Measurements from ENCODE around the gene DCUN1D4. TPM values are rescaled to one million over a fixed set of nuclear protein-coding genes. Genes with fewer than 3 reads are reported as not detected.

The DCUN1D4 gene
- total RNA-seq, 1 experiment from 2014 or later: 34.3 TPM

GRCh38 chr4:51858605-51859202 is 15.8 kb downstream of the DCUN1D4 start (continued):
- TF ChIP-seq FOXP4 (CRISPR knock-in tag; IDR thresholded peaks at IDR 0.05): no peak
- no peak for TF ChIP-seq ZNF232 (CRISPR knock-in tag; IDR thresholded peaks at IDR 0.05)
- TF ChIP-seq ZBTB43 (CRISPR knock-in tag; IDR thresholded peaks at IDR 0.05): no peak
- TF ChIP-seq, protein P1, sequence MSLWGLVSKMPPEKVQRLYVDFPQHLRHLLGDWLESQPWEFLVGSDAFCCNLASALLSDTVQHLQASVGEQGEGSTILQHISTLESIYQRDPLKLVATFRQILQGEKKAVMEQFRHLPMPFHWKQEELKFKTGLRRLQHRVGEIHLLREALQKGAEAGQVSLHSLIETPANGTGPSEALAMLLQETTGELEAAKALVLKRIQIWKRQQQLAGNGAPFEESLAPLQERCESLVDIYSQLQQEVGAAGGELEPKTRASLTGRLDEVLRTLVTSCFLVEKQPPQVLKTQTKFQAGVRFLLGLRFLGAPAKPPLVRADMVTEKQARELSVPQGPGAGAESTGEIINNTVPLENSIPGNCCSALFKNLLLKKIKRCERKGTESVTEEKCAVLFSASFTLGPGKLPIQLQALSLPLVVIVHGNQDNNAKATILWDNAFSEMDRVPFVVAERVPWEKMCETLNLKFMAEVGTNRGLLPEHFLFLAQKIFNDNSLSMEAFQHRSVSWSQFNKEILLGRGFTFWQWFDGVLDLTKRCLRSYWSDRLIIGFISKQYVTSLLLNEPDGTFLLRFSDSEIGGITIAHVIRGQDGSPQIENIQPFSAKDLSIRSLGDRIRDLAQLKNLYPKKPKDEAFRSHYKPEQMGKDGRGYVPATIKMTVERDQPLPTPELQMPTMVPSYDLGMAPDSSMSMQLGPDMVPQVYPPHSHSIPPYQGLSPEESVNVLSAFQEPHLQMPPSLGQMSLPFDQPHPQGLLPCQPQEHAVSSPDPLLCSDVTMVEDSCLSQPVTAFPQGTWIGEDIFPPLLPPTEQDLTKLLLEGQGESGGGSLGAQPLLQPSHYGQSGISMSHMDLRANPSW (CRISPR knock-in tag; conservative IDR thresholded peaks at IDR 0.05; ENCODE audit: low read depth): no peak
- TF ChIP-seq AR (CRISPR knock-in tag; IDR thresholded peaks at IDR 0.05): no peak

GRCh38 chr4:51859476-51860031 is 16.6 kb downstream of the DCUN1D4 start:
- ATAC-seq: no peak
- ChIA-PET POLR2A (interaction anchor here (0.6 kb wide), 1 partner anchor 70 kb away, joined by 7 read pairs; no protein-coding TSS in a partner anchor), CTCF (no interaction called here)
- Mint-ChIP-seq H3K4me1 (peaks cover 54% of the 10 kb centered on the region), H3K27me3 (ENCODE audit: low read depth) (no peaks in the 10 kb centered on the region), H3K27ac (no peak overlapping the region), H3K36me3 (peaks cover 3% of the 10 kb centered on the region; the same call in 1 of the 2 replicates), H3K9me3 (no peaks in the 10 kb centered on the region), H3K4me3 (no peak overlapping the region)
- no peak for DNase-seq (ENCODE audit: low spot score)
- TF ChIP-seq ZNF396 (CRISPR knock-in tag; IDR thresholded peaks at IDR 0.05; ENCODE audit: borderline replicate concordance) (no peak), FOXK1 (CRISPR knock-in tag; IDR thresholded peaks at IDR 0.05) (no peak), TCF7 (CRISPR knock-in tag; IDR thresholded peaks at IDR 0.05; ENCODE audit: low read depth) (no peak), MYBL2 (CRISPR knock-in tag; IDR thresholded peaks at IDR 0.05) (no peak), MAX (CRISPR knock-in tag; IDR thresholded peaks at IDR 0.05) (no peak), NR2C2 (CRISPR knock-in tag; IDR thresholded peaks at IDR 0.05) (no peak), CBFB (CRISPR knock-in tag; IDR thresholded peaks at IDR 0.05; ENCODE audit: low read depth) (no peak), NFATC4 (CRISPR knock-in tag; IDR thresholded peaks at IDR 0.05) (no peak), E2F4 (CRISPR knock-in tag; IDR thresholded peaks at IDR 0.05; ENCODE audit: borderline replicate concordance, low read depth) (no peak)
- TF ChIP-seq, protein P2, sequence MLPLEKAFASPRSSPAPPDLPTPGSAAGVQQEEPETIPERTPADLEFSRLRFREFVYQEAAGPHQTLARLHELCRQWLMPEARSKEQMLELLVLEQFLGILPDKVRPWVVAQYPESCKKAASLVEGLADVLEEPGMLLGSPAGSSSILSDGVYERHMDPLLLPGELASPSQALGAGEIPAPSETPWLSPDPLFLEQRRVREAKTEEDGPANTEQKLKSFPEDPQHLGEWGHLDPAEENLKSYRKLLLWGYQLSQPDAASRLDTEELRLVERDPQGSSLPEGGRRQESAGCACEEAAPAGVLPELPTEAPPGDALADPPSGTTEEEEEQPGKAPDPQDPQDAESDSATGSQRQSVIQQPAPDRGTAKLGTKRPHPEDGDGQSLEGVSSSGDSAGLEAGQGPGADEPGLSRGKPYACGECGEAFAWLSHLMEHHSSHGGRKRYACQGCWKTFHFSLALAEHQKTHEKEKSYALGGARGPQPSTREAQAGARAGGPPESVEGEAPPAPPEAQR (CRISPR knock-in tag; IDR thresholded peaks at IDR 0.05): no peak
- TF ChIP-seq, protein P3, sequence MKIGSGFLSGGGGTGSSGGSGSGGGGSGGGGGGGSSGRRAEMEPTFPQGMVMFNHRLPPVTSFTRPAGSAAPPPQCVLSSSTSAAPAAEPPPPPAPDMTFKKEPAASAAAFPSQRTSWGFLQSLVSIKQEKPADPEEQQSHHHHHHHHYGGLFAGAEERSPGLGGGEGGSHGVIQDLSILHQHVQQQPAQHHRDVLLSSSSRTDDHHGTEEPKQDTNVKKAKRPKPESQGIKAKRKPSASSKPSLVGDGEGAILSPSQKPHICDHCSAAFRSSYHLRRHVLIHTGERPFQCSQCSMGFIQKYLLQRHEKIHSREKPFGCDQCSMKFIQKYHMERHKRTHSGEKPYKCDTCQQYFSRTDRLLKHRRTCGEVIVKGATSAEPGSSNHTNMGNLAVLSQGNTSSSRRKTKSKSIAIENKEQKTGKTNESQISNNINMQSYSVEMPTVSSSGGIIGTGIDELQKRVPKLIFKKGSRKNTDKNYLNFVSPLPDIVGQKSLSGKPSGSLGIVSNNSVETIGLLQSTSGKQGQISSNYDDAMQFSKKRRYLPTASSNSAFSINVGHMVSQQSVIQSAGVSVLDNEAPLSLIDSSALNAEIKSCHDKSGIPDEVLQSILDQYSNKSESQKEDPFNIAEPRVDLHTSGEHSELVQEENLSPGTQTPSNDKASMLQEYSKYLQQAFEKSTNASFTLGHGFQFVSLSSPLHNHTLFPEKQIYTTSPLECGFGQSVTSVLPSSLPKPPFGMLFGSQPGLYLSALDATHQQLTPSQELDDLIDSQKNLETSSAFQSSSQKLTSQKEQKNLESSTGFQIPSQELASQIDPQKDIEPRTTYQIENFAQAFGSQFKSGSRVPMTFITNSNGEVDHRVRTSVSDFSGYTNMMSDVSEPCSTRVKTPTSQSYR (CRISPR knock-in tag; IDR thresholded peaks at IDR 0.05): no peak
- TF ChIP-seq, protein P4, sequence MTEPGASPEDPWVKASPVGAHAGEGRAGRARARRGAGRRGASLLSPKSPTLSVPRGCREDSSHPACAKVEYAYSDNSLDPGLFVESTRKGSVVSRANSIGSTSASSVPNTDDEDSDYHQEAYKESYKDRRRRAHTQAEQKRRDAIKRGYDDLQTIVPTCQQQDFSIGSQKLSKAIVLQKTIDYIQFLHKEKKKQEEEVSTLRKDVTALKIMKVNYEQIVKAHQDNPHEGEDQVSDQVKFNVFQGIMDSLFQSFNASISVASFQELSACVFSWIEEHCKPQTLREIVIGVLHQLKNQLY (CRISPR knock-in tag; IDR thresholded peaks at IDR 0.05): no peak

Measured in WTC11 (cell line).